CD4-positive, alpha-beta T cell treated with Interleukin-17A for 1 hour (primary cell): Measurements from ENCODE around the gene KRT38.
"Not testable (repeated sequence)": the region's sequence is repeated elsewhere in the genome, so short reads cannot be mapped to it uniquely, and the experiment has no call there.

Experiments
- DNase-seq: peaks from one replicate; pipeline ENCODE4 v3.0.0-alpha.2; 2020

KRT38 gene

GRCh38 chr17:41457676-41458075, 16.9 kb upstream of the KRT38 start:
- DNase-seq: no peak

- DNase-seq: no peak
Observed at GRCh38 chr17:41456204-41456603, 15.4 kb upstream of the KRT38 start.

- DNase-seq: no peak
Observed at GRCh38 chr17:41455236-41455635, 14.5 kb upstream of the KRT38 start.

GRCh38 chr17:41453066-41453465, 12.3 kb upstream of the KRT38 start:
- no peak for DNase-seq

- DNase-seq: no peak
Observed at GRCh38 chr17:41452281-41452680, 11.5 kb upstream of the KRT38 start.

GRCh38 chr17:41451154-41451728, 10.5 kb upstream of the KRT38 start:
- no peak for DNase-seq

- DNase-seq: no peak
Observed at GRCh38 chr17:41449008-41449407, 8.2 kb upstream of the KRT38 start.

GRCh38 chr17:41448506-41448905, 7.7 kb upstream of the KRT38 start:
- DNase-seq: no peak

- no peak for DNase-seq
Observed at GRCh38 chr17:41446806-41447205, 6.0 kb upstream of the KRT38 start.

- DNase-seq: no peak
Observed at GRCh38 chr17:41444640-41445039, 3.9 kb upstream of the KRT38 start.

GRCh38 chr17:41444186-41444585, 3.4 kb upstream of the KRT38 start:
- DNase-seq: no peak

- DNase-seq: no peak
Observed at GRCh38 chr17:41442739-41443138, 2.0 kb upstream of the KRT38 start.

- DNase-seq: no peak
Observed at GRCh38 chr17:41439375-41439774, 1.4 kb downstream of the KRT38 start.

- DNase-seq: no peak
Observed at GRCh38 chr17:41437769-41438168, 3.0 kb downstream of the KRT38 start.

- DNase-seq: no peak
Observed at GRCh38 chr17:41437254-41437653, 3.5 kb downstream of the KRT38 start.

GRCh38 chr17:41434415-41434814, 6.4 kb downstream of the KRT38 start:
- DNase-seq: no peak

- DNase-seq: no peak
Observed at GRCh38 chr17:41434005-41434404, 6.8 kb downstream of the KRT38 start.

- no peak for DNase-seq
Observed at GRCh38 chr17:41433586-41433985, 7.2 kb downstream of the KRT38 start.

- not testable (repeated sequence) for DNase-seq
Observed at GRCh38 chr17:41430376-41430775, 10.4 kb downstream of the KRT38 start.

GRCh38 chr17:41429667-41430066, 11.1 kb downstream of the KRT38 start:
- no peak for DNase-seq

- DNase-seq: no peak
Observed at GRCh38 chr17:41428591-41429291, 12.0 kb downstream of the KRT38 start.

- DNase-seq: no peak
Observed at GRCh38 chr17:41424111-41424635, 16.6 kb downstream of the KRT38 start, which contains the start of gene KRT37. TSS of gene KRT37 (minus strand) at chr17:41424585. CDS start at chr17:41424523, 62 bp downstream.

GRCh38 chr17:41422586-41422985, 18.2 kb downstream of the KRT38 start:
- DNase-seq: not testable (repeated sequence)

GRCh38 chr17:41421617-41422016, 19.2 kb downstream of the KRT38 start:
- no peak for DNase-seq

- no peak for DNase-seq
Observed at GRCh38 chr17:41421116-41421515, 19.7 kb downstream of the KRT38 start.
